Activated effector memory CD4-positive, alpha-beta T cell treated with anti-CD3 and anti-CD28 coated beads, Interleukin-2, amount 50 U/mL, for 16 hours (primary cell): ENCODE measurements around the gene LIN7B.
"Not testable (repeated sequence)": the region's sequence is repeated elsewhere in the genome, so short reads cannot be mapped to it uniquely, and the experiment has no call there.

Source experiments
- DNase-seq: peaks from one replicate; pipeline ENCODE4 v3.0.0-alpha.2; 2020

LIN7B gene

DNA sequence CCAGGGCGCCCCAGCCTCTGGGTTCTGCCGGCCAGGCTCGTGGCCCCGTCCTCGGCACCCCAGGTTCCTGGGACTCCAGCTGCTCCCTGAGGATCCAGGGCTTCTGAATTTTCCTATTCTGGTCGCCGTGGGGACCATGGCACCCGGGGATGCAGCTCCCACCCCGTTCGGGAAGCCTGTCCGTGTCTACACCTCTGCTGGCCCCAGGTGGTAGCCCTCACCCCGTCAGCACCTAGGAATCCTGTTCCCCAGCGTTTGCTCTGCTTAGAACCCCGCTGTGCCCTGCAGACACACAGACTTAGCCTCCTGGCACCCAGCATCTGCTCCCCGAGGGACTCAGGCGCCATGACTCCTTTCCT is 6.1 kb downstream of the LIN7B start:
- DNase-seq, result no peak

DNA sequence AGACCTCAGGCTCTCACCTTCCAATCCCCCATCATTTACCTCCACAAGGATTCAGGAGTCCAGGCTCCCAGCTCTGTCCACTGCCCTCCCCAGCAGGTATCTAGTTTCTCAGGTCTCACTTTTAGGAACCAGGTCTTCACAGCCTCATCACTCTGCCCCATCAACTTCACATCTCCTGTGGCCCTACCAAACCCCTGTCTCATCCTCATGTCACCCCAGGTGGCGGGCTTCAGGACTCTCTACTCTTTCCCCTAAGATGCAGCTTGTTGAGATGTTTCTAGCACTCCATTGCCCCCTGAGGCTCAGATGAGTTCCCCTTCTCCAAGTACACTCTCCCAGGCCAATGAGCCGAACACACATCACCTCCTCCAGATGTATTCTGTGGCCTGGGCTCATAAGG is 6.7 kb downstream of the LIN7B start:
- no peak for DNase-seq

DNA sequence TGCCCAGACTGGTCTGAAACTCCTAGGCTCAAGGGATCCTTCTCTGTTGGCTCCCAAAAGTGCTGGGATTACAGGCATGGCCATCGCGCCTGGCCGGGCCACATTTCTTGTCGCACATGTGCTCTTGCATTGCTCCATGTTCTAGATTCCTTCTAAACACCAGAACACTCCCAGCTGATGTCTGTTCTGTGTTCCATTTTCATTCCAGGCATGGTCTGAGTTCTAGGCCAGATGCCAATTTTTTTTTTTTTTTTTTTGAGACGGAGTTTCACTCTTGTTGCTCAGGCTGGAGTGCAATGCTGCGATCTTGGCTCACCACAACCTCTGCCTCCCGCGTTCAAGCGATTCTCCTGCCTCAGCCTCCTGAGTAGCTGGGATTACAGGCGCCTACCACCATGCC is 7.7 kb downstream of the LIN7B start:
- DNase-seq, result not testable (repeated sequence)

DNA sequence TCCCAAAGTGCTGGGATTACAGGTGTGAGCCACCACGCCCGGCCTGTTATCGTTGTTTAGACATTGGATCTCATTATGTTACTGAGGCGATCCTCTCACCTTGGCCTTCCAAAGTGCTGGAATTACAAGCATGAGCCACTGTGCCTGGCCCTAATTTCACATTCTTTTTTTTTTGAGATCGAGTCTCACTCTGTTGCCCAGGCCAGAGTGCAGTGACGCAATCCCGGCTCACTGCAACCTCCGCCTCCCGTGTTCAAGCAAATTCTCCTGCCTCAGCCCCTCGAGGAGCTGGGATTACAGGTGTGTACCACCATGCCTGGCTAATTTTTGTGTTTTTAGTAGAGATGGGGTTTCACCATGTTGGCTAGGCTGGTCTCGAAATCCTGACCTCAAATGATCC is 9.1 kb downstream of the LIN7B start:
- DNase-seq, result not testable (repeated sequence)

DNA sequence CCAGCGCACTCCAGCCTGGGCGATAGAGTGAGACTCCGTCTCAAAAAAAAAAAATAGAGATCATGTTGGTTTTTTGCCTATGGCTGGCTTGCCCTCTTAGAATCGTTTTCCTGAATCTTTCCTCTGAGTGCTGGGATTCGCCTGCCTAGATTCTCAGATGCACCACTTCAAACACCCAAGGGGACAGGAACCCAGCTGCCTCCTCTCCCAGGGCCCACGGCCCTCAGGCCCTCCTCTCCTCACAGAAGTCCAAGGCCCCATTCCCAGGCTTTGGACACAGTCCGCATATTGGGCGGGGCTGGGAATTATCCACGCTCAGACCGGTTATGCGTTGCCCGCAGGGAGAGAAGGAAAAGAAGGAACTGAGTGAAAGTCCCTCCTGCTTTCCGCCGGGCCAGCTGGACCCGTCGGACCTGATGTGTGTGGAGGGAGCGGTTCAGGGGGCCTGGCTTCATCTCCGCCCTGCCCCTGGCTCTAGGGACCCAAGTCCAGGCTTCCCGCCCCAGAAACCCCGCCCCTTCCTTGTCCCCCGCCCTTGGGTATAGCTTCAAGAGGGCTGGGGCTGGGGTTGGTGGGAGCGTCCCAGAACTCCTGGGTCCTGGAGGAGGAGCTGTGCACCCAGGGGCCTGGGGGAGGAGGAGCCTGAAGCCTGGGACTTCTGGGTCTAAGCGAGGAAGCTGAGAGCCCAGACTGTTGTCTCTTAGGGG is 11.0 kb downstream of the LIN7B start:
- DNase-seq, result no peak

DNA sequence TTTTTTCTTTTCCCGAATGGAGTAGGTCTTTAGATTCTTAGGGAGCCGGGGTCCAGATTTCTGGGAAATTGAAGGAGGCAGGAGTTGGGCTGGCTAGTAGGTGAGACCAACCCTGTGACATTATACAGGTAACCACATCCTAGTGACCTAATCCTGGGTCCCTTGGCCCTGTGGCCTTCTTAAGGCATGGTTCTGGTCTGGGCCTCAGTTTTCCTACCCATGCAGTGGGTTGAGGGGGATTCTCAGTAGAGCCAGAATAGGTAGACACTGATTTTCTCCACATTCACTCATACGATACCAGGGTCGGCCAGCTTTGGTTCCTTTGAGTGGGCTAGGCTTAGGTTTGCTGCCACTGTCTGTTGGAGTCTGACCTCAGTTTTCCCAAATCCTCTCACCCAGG is 12.4 kb downstream of the LIN7B start:
- no peak for DNase-seq

DNA sequence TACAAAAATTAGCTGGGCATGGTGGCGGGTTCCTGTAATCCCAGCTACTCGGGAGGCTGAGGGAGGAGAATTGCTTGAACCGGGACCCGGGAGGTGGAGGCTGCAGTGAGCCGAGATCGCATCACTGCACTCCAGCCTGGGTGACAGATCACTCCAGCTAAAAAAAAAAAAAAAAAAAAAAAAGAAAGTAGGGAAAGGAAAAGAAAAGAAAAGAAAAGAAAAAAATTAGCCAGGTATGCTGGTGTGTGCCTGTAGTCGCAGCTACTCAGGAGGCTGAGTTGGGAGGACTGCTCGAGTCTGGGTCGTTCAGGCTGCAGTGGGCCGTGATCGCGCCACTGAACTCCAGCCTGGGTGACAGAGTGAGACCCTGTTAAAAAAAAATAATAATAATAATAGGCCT is 13.1 kb downstream of the LIN7B start:
- not testable (repeated sequence) for DNase-seq

DNA sequence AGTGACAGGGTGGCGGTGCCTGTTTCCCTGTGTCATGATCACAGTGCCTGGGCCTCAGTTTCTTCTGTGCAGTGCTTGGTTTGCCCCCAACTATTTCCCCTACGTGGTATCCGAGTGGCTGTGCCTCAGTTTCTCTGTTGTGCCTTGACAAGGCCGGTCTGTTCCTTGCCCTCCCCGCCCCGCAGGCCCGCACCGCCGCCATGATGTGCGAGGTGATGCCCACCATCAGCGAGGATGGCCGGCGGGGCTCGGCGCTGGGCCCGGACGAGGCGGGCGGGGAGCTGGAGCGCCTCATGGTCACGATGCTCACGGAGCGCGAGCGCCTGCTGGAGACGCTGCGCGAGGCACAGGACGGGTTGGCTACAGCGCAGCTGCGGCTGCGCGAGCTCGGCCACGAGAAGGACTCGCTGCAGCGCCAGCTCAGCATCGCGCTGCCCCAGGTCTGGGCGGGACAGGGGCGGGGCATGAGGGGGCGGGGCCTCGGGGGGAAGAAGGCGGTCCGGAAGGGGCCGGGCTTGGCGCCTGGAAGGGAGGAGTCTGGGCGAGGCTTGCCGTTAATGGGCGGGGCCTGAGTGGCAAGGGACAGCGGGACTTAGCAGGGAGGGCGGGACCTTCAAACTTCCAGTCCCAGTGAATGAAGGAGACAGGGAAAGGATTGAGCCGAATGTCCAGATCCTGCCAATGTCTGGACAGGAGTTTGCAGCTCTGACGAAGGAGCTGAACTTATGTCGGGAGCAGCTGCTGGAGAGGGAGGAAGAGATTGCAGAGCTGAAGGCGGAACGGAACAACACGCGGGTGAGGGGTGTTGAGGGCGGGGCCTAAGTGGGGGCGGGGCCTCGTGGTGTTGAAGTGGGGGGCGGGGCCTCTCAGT is 13.7 kb downstream of the LIN7B start:
- DNase-seq, result peak; percentile 96

DNA sequence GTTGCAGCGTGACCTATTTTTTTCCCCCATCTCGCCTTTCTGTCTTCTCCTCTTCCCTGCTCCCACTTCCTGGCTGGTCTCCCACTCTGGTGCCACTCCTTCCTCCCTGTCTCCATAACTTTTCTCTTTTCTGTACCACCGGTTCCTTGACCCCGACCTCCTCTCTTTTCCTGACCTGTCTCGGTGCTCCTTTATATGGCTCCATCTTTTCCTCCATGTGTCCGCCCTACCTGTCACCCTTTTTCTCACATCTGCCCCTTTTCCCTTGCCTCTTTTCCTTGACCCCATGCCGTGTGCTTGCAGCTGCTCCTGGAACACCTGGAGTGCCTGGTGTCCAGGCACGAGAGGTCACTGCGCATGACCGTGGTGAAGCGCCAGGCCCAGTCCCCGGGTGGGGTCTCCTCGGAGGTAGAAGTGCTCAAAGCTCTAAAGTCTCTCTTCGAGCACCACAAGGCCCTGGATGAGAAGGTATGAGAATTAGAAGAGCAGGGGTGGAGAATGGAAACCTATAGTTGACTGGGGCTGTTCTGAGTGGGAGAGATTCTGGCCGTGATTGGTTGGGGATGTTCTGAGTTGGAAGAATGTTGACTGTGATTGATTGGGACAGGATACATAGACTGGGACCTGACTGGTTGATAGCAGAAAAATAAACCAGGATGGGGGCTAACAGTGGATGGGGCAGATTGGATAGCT is 14.5 kb downstream of the LIN7B start:
- no peak for DNase-seq

DNA sequence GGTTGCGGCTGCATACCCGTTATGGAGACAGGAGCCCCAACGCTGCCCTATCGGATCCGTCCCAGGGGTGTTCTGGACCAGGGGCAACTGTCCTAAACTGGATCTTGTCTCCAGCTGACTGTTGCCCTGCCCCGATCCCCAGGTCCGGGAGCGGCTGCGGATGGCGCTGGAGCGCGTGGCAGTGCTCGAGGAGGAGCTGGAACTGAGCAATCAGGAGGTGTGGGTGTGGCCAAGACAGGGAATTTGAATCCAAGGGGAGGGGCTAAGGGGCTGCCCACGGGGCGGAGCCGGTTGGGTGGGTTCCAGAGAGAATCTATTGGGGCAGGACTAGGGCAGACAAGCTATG is 15.0 kb downstream of the LIN7B start:
- DNase-seq, result no peak

DNA sequence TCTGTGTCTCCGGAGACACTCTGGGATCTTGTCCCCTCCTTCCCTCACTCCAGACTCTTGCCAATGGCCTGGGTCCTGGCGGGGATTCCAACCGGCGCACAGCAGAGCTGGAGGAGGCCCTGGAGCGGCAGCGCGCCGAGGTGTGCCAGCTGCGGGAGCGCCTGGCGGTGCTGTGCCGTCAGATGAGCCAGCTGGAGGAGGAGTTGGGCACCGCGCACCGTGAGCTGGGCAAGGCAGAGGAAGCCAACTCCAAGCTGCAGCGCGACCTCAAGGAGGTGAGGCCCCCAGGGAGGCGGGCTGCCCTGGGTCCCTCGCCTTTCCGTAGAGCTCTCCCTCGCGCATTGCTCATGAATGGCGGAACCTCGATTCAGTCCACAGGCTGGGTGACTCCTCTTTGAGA is 16.2 kb downstream of the LIN7B start:
- no peak for DNase-seq

DNA sequence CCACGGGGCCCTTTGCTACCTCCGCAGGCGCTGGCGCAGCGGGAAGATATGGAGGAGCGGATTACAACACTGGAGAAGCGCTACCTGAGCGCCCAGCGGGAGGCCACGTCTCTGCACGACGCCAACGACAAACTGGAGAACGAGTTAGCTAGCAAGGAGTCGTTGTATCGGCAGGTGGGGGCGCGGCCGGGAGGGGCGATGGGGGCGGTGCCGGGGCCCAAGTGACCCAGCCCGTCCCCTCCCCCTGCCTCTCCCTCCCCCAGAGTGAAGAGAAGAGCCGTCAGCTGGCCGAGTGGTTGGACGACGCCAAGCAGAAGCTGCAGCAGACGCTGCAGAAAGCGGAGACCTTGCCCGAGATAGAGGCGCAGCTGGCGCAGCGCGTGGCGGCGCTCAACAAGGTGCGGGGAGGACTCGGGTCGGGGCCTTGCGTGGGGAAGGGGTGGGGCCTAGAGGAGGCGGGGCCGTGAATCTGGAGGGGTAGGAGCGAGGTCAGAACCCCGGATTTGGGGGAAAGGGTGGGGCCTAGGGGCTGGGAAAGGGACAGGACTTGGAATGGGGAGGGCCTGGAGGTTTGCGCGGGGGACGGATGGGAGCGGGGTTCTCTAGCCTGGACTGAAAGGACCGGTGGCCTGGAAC is 18.9 kb downstream of the LIN7B start:
- peak; percentile 77 for DNase-seq

DNA sequence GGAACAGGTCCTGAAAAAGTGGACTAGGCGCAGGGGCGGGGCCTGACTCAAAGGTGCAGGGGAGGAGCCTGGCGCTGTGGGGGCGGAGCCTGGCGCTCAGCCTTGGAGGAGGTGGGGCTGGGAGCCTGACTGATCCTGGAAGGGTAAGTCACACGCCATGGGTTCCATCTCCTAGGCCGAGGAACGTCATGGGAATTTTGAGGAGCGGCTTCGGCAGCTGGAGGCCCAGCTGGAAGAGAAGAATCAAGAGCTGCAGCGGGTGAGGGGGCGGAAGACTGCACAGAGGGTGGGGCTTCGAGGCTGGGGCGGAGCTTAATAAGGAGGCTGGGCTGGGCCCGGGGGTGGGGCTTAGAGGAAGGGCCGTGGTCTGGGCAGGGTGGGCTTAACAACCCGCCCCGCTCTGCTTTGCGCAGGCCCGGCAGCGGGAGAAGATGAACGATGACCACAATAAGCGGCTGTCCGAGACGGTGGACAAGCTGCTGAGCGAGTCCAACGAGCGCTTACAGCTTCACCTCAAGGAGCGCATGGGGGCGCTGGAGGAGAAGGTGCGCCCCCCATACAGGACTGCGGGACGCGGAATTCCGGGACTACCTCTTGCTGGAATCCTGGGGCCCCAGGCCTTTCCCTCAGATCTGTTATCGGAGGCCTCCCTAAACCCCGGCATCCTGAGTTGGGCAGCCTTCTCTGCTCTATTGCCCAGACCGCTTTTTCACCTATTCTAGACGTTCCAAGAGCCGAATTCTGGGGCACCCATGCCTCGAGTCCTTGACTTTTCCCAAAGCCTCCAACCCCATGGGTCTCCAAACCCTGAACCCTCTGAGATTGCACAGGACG is 19.7 kb downstream of the LIN7B start:
- DNase-seq, result peak; percentile 84

DNA sequence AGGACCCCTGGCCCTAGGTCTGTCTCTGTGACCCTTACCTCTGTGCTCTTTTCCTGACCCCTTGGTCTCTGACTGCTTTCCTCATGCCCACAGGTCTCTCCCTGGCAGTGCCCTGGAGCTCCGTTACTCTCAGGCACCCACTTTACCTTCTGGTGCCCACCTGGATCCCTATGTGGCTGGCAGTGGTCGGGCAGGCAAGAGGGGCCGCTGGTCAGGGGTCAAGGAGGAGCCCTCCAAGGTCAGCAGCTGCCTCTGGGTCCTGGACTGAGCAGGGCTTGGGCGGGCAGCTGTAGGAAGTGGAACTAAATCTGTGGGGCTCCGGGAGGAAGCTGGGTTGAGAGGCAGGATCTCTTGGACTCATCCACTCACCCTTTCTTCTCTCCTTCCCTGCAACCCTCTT is 21.5 kb downstream of the LIN7B start:
- DNase-seq, result no peak

DNA sequence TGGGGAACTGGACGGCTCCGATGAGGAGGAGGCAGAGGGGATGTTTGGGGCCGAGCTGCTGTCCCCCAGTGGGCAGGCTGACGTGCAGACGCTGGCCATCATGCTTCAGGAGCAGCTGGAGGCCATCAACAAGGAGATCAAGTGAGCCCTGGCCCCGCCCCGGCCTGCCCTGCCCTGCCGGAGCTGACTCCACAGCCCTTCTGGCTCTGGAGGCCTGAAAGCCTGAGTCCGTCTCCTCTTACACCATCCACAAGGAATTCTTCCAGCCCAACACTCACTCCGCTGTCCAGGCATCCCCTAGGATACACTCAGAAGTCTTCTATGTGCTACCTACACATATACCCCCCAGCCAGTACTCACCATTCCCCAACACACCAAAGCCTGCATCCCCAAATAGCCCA is 22.6 kb downstream of the LIN7B start:
- no peak for DNase-seq

DNA sequence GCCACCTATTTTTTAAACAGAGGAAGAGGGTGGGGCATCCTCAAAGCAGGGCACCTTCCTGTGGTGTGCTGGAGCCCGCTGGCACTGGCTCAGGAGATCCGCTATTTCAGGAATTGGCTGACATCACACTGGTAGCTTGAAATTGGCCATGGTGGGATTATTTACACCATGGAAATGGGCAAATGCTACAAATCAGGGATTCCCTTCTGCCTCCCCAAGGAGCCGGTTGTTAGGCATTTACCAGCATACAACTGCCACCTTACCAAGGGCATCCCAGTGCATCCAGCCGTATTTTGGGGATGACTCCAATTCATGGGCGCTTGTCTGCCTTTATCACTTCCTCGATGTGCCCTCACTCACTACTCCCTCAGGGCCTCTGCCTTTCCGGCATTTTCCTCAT is 26.8 kb downstream of the LIN7B start:
- DNase-seq, result no peak

DNA sequence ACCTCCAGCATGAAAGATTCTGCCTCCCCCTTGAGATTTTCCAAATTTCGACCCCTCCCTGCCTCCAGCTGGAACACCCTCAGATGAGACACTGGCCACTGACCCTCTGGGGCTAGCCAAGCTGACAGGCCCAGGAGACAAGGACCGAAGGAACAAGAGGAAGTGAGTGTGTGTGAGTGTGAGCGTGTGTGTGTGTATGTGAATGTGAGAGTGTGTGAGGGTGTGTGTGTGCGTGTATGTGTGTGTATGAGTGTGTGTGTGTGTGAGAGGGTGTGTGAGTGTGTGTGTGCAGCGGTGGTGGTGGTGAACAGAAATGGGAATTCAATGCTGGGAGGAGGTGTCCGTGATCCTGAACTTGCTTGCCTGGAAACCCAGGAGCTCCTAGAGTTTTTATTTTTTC is 27.2 kb downstream of the LIN7B start:
- no peak for DNase-seq

DNA sequence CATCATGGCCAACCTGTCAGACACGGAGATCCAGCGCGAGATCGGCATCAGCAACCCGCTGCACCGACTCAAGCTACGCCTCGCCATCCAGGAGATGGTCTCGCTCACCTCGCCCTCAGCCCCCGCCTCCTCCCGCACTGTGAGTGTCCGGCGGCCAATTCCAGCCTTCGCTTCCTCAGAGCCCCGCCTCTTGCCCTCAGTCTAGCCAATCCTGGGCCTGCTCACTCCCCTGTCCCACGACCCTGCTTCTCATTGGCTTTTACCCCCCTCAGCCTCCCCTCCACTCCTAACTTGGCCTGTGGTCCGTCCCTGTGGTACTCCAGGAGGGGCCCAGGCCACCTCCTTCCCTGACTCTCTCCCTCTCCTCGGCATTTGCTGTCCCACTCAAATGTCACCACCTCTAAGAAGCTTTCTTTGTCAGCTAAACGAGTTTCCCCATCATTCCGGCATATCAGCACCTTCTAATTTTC is 28.7 kb downstream of the LIN7B start:
- DNase-seq, result peak; percentile 84

DNA sequence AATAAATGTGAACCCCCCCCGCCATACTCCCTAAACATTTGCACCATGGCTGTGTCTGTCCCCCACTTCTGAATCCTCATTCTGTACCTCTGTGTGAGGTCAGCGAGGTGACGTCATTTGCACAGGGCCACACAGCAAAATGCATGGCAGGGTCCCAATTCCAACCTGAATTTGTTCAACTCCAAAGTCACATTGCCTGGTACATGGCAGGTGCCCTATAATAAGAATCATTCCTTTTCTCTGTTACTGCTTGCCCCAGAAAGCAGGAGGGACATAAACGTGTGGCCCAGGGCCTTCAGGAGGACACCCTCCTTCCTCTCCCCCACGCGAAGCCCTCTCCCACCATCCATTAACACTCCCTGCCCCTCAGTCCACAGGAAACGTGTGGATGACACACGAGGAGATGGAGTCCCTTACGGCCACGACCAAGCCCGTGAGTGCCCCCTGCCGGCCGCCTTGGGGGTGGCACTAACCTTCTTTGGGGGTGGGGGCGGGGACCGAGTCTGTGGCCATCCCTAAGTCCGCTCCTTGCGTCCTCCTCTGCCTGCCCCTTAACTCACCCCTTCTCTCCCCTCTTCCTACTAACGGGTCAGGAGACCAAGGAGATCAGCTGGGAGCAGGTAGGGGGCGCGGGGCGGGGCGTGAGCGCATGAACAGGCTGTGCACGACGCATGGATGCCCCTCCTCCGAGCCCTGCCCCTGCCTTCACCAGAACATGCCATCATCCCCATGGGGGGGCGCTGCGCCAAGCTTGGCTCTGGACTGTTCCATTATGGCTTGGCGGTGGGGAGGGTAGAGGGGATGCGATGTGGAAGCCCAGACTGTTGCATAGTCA is 31.6 kb downstream of the LIN7B start:
- peak; percentile 93 for DNase-seq

DNA sequence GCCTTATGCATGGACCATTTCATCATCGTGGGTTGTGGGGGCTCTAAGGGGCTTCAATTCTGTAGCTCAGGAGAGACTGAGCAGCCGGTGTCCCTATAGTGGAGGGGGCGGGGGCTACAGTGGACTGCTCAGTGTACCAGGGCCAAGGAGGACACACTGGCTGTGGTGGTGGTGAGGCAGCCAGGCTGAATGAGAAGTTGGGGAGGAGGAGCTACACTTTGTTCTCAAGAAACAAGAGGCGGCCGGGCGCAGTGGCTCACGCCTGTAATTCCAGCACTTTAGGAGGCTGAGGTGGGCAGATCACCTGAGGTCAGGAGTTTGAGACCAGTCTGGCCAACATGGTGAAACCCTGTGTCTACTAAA is 32.2 kb downstream of the LIN7B start:
- DNase-seq, result not testable (repeated sequence)

DNA sequence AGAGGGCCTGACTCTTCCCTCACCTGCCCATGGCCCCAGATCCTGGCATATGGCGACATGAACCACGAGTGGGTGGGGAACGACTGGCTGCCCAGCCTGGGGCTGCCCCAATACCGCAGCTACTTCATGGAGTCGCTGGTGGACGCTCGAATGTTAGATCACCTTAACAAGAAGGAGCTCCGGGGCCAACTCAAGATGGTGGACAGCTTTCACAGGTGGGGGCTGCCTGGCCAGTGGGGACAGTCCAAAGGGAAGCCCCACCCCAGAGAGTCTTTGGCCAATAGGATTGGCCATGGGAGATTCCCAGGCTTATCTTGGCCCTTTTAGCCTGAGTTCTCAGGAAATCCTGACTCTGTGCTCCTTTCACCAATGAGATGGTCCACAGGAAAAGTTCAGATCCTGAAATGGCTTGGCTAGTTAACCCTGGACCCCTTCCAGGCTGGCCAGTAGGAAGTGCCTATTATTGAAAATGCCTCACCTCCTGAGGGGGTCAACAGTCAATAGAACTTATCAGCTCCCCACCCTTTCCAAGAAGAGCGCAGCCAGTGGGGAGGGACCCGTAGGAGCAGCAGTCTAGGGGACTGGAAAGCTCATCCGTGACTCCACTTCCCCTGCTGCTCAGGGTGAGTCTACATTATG is 34.0 kb downstream of the LIN7B start:
- DNase-seq, result no peak
